ENCODE results near the gene NAA40.

Gene NAA40

DNA sequence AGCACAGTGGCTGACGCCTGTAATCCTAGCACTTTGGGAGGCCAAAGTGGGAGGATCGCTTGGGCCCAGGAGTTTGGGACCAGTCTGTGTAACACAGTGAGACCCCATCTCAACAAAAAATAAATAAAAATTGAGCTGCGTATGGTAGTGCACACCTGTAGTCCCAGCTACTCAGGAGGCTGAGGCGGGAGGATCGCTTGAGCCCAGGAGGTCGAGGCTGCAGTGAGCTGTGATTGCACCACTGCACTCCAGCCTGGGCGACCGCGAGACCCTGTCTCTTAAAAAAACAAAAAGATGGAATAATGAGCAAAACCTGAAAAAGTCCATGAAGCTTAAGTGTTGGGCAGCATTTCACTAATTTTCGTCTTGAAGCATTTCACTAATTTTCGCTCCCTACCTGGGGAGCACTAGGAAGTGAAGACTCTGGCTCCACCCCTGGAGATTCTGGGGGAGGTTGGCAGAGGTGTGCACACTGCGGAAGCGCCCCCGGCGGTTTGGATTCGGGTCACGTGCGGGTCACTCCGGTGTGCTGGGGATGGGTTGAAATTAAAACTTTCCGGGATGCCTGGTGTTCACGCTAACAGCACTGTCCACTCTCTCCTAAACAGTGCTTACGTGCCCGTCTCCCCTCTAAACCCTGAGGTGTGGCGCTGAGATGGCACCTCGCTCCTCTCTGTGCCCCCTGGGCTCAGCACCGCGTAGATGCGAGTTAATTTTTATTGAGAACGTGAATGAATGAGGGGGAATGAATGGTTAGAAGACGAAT, 906 bp upstream of the NAA40 start:
- TF ChIP-seq, protein P1, sequence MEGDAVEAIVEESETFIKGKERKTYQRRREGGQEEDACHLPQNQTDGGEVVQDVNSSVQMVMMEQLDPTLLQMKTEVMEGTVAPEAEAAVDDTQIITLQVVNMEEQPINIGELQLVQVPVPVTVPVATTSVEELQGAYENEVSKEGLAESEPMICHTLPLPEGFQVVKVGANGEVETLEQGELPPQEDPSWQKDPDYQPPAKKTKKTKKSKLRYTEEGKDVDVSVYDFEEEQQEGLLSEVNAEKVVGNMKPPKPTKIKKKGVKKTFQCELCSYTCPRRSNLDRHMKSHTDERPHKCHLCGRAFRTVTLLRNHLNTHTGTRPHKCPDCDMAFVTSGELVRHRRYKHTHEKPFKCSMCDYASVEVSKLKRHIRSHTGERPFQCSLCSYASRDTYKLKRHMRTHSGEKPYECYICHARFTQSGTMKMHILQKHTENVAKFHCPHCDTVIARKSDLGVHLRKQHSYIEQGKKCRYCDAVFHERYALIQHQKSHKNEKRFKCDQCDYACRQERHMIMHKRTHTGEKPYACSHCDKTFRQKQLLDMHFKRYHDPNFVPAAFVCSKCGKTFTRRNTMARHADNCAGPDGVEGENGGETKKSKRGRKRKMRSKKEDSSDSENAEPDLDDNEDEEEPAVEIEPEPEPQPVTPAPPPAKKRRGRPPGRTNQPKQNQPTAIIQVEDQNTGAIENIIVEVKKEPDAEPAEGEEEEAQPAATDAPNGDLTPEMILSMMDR (IDR thresholded peaks at IDR 0.05; ENCODE audit: insufficient read depth, low read depth, low read length, missing control alignments), result no peak
- H3K4me3 ChIP-seq (ENCODE audit: low read depth, low read length), result peak overlapping the region; percentile 93
- DNase-seq (ENCODE audit: low read depth), result peak; percentile 61

DNA sequence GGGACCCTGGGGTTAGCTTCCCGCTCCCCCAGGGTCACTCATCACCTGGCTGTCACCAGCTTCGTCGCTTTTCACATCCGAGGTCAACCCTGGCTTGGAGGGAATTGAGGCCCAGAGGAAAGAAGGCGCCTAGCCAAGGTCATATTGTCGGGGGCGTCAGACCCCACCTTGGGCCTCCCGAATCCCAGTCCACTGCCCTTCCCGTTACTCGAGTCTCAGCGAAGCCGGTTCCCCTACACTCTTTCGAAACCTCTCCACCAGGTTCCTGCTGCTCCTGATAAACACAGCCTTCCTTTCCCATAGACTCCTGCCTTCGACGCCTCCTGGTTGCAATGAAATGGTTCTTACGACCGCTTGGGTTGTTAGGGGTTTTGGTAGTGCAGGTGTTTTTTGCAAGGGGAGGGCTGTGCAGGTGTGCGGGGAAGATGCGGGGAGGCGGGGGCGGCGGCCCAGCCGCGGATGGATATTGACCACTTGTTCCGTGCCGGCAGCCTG, 642 bp downstream of the NAA40 start:
- H3K4me3 ChIP-seq (ENCODE audit: low read depth, low read length), result peak overlapping the region; percentile 89
- TF ChIP-seq, protein P1 (IDR thresholded peaks at IDR 0.05; ENCODE audit: insufficient read depth, low read depth, low read length, missing control alignments), result no peak
- DNase-seq (ENCODE audit: low read depth), result no peak

DNA sequence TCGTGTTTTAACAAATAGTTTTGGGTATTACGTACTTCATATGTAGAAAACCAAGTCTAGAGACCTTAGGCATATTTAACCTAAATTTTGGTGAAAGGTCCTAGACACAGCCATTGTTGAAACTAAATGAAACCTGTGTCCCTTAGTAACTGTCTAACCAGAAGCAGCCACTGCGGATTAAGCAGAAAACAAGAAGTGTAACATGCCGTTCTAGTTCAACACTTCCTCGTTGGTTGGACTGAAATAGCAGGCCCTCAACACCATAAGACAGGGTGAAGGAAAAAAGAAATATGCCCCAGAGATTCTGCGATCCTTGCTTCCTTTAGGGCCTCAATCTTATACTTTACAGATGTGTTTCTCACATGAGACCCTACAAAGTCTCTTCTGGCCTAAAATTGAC, 2.0 kb downstream of the NAA40 start:
- TF ChIP-seq, protein P1 (IDR thresholded peaks at IDR 0.05; ENCODE audit: insufficient read depth, low read depth, low read length, missing control alignments), result no peak
- no peak overlapping the region for H3K4me3 ChIP-seq (ENCODE audit: low read depth, low read length)
- DNase-seq (ENCODE audit: low read depth), result no peak

DNA sequence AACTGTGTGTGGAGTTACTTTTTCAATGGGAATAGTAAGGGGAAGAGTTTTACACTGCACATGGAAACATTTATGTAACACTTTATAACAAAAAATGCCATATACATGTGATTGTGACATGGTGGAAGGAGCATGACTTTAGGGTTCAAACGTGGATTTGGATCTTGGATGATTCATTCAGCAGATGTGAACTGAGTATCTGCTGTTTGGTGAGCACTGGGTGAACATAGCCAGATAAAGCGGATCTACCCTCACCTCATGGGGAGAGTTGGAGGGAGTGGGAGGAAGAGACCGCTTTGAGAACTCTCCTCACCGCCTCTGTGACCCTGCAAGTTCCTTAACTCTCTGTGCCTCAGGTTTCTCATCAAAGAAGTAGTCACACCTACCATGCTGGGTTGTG, 3.1 kb downstream of the NAA40 start:
- TF ChIP-seq, protein P1 (IDR thresholded peaks at IDR 0.05; ENCODE audit: insufficient read depth, low read depth, low read length, missing control alignments), result no peak
- no peak overlapping the region for H3K4me3 ChIP-seq (ENCODE audit: low read depth, low read length)

DNA sequence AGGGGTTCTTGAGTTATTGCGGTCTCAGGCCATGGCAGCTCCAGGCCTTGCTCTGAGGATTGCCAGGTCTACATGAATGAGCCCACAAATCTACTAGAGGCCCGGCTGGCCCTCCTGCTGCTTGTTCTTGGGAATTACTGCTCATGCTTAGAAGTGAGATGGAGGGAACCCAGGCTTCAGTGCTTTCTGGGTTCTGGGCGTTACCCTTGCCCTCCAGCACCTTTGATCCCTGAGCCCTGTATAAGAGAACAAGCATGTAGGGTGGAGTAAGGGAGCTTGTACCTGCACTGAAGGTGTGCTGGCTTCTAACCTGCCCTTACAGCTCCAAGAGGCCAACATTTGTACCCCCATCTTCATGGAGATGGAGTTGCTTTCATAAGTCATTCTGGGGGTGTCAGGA, 4.0 kb downstream of the NAA40 start:
- TF ChIP-seq, protein P1 (IDR thresholded peaks at IDR 0.05; ENCODE audit: insufficient read depth, low read depth, low read length, missing control alignments), result no peak

More for the DNA sequence above, 3.1 kb downstream of the NAA40 start:
- no peak for DNase-seq (ENCODE audit: low read depth)

DNA sequence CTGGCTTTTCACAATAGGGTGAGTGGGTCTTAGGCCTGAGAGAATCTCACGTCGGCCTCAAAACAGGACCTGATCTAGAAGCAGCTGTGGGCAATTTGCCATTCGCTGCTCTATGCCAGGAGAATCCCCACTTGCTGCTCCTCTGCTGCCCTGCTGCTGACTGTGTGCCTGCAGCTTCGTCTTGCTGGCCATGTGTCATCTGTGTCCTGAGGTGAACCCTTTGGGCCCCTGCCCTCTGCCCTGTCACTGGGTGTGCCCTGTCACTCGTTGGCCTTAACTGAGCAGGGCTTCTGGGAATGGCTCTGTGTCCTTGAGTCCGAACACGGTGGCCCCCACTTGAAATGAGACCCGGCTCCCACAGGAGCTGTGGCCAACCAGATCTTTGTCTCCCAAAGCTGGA, 6.2 kb downstream of the NAA40 start:
- no peak for DNase-seq (ENCODE audit: low read depth)
- TF ChIP-seq, protein P1 (IDR thresholded peaks at IDR 0.05; ENCODE audit: insufficient read depth, low read depth, low read length, missing control alignments), result no peak
- H3K4me3 ChIP-seq (ENCODE audit: low read depth, low read length), result no peak overlapping the region

More for the DNA sequence above, 4.0 kb downstream of the NAA40 start:
- H3K4me3 ChIP-seq (ENCODE audit: low read depth, low read length), result no peak overlapping the region
- DNase-seq (ENCODE audit: low read depth), result no peak
